Activated CD8-positive, alpha-beta memory T cell treated with anti-CD3 and anti-CD28 coated beads for 36 hours (primary cell): ENCODE data around the gene HORMAD1. TPM values are rescaled to one million over a fixed set of nuclear protein-coding genes. Genes with fewer than 3 reads are reported as not detected.

Source experiments
- CTCF ChIA-PET: fragments of 350-600 bp; sonication (Branson Sonifier 250); formaldehyde crosslinking; loops from one replicate; lab custom pipeline; 2021; ENCODE audit warnings: antibody characterized with exemption; lab: Charles Lee
- POLR2A ChIA-PET: fragments of 350-600 bp; sonication (Branson Sonifier 250); formaldehyde crosslinking; loops from one replicate; lab custom pipeline; 2021; ENCODE audit warnings: antibody characterized with exemption; lab: Charles Lee
- total RNA-seq, 2 experiments: library from RNA; stranded (reverse); gene quantifications; one replicate each; pipeline ENCODE4 v1.2.3, GENCODE V29; 2021

Gene HORMAD1
- total RNA-seq, 2 experiments from 2014 or later = not detected

- CTCF ChIA-PET = no interaction called here
- POLR2A ChIA-PET = no interaction called here
Measured at GRCh38 chr1:150650193-150650592, 70.5 kb downstream of the HORMAD1 start.

DNA sequence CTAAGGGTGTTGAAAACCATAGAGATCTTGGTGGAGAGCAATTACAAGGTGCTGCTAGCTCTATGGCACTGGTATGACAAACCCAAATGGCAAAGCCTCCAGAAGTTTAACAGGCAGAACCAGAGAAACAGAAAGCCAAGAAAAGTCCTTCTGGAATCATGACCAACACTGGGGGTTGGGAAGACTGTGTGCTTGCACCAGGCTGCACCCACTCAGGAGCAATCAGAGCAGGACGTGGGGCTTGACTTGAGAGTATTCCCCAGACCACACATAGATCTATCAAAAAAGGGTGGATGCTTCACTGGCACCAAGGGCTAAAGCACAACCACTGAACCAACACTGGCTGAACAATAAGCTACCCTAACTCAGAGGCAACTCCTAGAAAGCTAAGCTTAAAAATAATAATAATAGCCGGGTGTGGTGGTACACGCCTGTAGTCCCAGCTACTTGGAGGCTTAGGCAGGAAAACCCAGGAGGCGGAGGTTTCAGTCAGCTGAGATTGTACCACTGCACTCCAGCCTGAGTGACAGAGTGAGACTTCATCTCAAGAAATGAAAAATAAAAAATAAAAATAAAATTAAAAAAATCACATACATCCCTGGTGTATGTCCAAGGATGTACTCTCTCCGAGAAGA is 71.1 kb downstream of the HORMAD1 start:
- POLR2A ChIA-PET = no interaction called here
- CTCF ChIA-PET = no interaction called here

Other genes starting within 250 kb of the HORMAD1 start
- 10 to 100 TPM; 53.5 to 56.2 TPM for gene TARS2, start 233.5 kb downstream of the HORMAD1 start, total RNA-seq
- gene ECM1, start 212.8 kb downstream of the HORMAD1 start, total RNA-seq = 1 to 10 TPM; 1.3 to 1.5 TPM
- under 1 TPM in 1 of 2 experiments, not detected in 1; 0.55 TPM for gene FALEC, start 205.1 kb downstream of the HORMAD1 start, total RNA-seq
- gene ADAMTSL4, start 171.5 kb downstream of the HORMAD1 start, total RNA-seq = not detected
- gene MCL1, start 141.3 kb downstream of the HORMAD1 start, total RNA-seq = 100 to 1,000 TPM; 211 to 215 TPM
- 100 to 1,000 TPM; 245 to 251 TPM for gene ENSA, start 91.3 kb downstream of the HORMAD1 start, total RNA-seq
- gene GOLPH3L, start 23.7 kb downstream of the HORMAD1 start, total RNA-seq = 10 to 100 TPM; 15.4 to 18.8 TPM
- gene CTSS, start 44.9 kb upstream of the HORMAD1 start, total RNA-seq = 10 to 100 TPM; 23.8 to 25.2 TPM
- 1 to 10 TPM; 1.9 to 2.2 TPM for gene CTSK, start 87.4 kb upstream of the HORMAD1 start, total RNA-seq
- 10 to 100 TPM; 38.8 to 42.4 TPM for gene ARNT, start 155.7 kb upstream of the HORMAD1 start, total RNA-seq
- not detected for gene CTXND2, start 166.2 kb upstream of the HORMAD1 start, total RNA-seq
- 10 to 100 TPM; 44.0 to 44.2 TPM for gene SETDB1, start 205.5 kb upstream of the HORMAD1 start, total RNA-seq